WTC11 (cell line): ENCODE results near the gene GPR152. TPM values are rescaled to one million over a fixed set of nuclear protein-coding genes. Genes with fewer than 3 reads are reported as not detected.
A peak's percentile ranks its signal among the peaks of the same experiment; 100 is the strongest.

Experiments
- ATAC-seq: fragments of 200-7000 bp; cut with Tn5 transposase; 2 replicates; pipeline ENCODE4 v1.10.0; 2021; ENCODE audit warnings: mild to moderate bottlenecking, moderate library complexity
- CTCF ChIA-PET: fragments of 300-600 bp; sonication (Branson Sonifier 250); formaldehyde crosslinking; loops from one replicate; lab custom pipeline; 2021; ENCODE audit warnings: antibody characterized with exemption; lab: Charles Lee
- POLR2A ChIA-PET: fragments of 350-600 bp; sonication (Branson Sonifier 250); formaldehyde crosslinking; loops from one replicate; lab custom pipeline; 2021; ENCODE audit warnings: antibody characterized with exemption; lab: Charles Lee
- DNase-seq: peaks from one replicate; pipeline ENCODE4 v3.0.0; 2021; ENCODE audit warnings: low spot score
- H3K27ac Mint-ChIP-seq: 2 replicates; pipeline ENCODE4 v1.8.0; 2021; ENCODE audit warnings: mixed read lengths
- H3K27me3 Mint-ChIP-seq: 2 replicates; pipeline ENCODE4 v1.8.0; 2021; ENCODE audit warnings: low read depth, mild to moderate bottlenecking, moderate library complexity, mixed read lengths
- H3K36me3 Mint-ChIP-seq: 2 replicates; pipeline ENCODE4 v1.8.0; 2021; ENCODE audit warnings: mixed read lengths
- H3K4me1 Mint-ChIP-seq: 2 replicates; pipeline ENCODE4 v1.8.0; 2022; ENCODE audit warnings: mixed read lengths
- H3K4me3 Mint-ChIP-seq: 2 replicates; pipeline ENCODE4 v1.8.0; 2021; ENCODE audit warnings: mild to moderate bottlenecking, moderate library complexity, mixed read lengths
- H3K9me3 Mint-ChIP-seq: 2 replicates; pipeline ENCODE4 v1.8.0; 2021; ENCODE audit warnings: mixed read lengths
- FOXP4 ChIP-seq: sonication (generic); formaldehyde crosslinking; IDR thresholded peaks from 2 replicates; pipeline ENCODE4 v1.8.0; 2022; ENCODE audit warnings: mild to moderate bottlenecking, missing genetic modification reagents
- GABPB1 ChIP-seq: sonication (generic); formaldehyde crosslinking; IDR thresholded peaks from 2 replicates; pipeline ENCODE4 v1.8.1; 2023; ENCODE audit warnings: mild to moderate bottlenecking, missing genetic modification reagents
- MXD4 ChIP-seq: fragments of 250-450 bp; sonication (Bioruptor Pico); IDR thresholded peaks from 2 replicates; pipeline ENCODE4 v1.8.0; 2021; ENCODE audit warnings: mild to moderate bottlenecking, moderate library complexity, borderline replicate concordance
- PREB ChIP-seq: sonication (generic); formaldehyde crosslinking; IDR thresholded peaks from 2 replicates; pipeline ENCODE4 v1.8.1; 2022; ENCODE audit warnings: mild to moderate bottlenecking, missing genetic modification reagents, moderate library complexity, borderline replicate concordance
- TEAD1 ChIP-seq: sonication (generic); formaldehyde crosslinking; IDR thresholded peaks from 2 replicates; pipeline ENCODE4 v1.8.0; 2022; ENCODE audit warnings: mild to moderate bottlenecking, missing genetic modification reagents
- ZNF263 ChIP-seq: sonication (generic); formaldehyde crosslinking; IDR thresholded peaks from 2 replicates; pipeline ENCODE4 v1.8.1; 2022; ENCODE audit warnings: low read depth, mild to moderate bottlenecking, moderate library complexity, missing genetic modification reagents
- ZNF416 ChIP-seq: fragments of 250-450 bp; sonication (Bioruptor Pico); IDR thresholded peaks from 2 replicates; pipeline ENCODE4 v1.9.0; 2021; ENCODE audit warnings: mild to moderate bottlenecking, inconsistent platforms
- total RNA-seq: library from RNA; stranded (reverse); gene quantifications from 3 replicates; pipeline ENCODE4 v1.2.3, GENCODE V29; 2021
- TF ChIP-seq, protein P1 (sequence below): fragments of 250-450 bp; sonication (Bioruptor Pico); IDR thresholded peaks from 2 replicates; pipeline ENCODE4 v1.9.0; 2021; ENCODE audit warnings: mild to moderate bottlenecking

The GPR152 gene
- total RNA-seq, 1 experiment from 2014 or later: not detected

DNA sequence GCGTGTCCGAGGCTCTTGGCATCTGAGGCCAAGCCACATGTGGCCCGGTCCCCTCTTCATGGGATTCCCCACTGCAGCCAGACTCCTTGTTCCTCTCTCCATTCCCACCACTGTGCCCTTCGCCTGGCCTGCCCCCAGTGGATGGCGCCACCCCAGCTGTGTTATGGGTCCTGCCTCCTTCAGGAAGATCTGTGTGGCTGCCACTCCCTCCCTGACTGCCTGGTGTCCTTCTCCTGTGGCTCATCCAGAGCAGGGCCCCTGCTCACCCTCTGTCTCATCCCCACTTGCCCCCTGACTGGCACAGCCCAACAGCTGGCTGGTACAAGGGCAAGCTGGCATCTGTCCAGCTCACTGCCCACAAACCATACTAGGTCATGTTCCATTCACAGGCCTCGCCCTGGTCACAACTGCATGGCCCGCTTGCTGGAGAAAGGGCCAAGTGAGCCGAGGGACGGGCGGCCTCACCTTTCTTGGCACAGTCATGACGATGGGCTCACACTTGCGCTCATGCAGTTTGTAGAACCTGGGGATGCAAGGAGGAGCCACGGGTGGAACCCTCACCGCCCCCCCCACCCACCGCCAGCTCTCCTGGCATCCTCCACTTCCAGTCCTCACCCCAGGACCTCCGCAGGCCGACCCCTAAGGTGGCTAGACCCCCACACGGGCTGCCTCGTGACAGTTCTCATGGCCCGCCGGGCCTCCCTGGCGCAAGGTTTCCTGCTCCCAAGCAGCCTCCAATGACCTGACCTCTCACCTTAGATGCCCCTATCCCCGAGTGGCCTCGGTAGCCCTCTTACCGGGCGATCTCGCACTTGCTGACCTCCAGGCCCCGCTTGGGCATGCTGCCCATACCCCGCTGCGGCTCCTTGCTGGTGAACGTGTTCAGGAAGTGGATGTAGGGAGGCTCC lies 13.0 kb downstream of the GPR152 start:
- TF ChIP-seq PREB (CRISPR knock-in tag): no peak
- TF ChIP-seq MXD4 (CRISPR knock-in tag): no peak
- no peak for TF ChIP-seq TEAD1 (CRISPR knock-in tag)
- TF ChIP-seq ZNF416 (CRISPR knock-in tag): no peak
- peak; percentile 7 for ATAC-seq
- peak; percentile 55 for DNase-seq
- CTCF ChIA-PET: interaction anchor here (0.9 to 4.2 kb wide), 5 partner anchors 10 to 43 kb away, joined by 3 to 31 read pairs (median 4); partner anchors contain the start of genes GPR152 and PPP1CA
- Mint-ChIP-seq H3K27ac (peak overlapping the region; percentile 77; the same call in 1 of the 2 replicates), H3K36me3 (no peaks in the 10 kb centered on the region), H3K4me3 (no peak overlapping the region), H3K4me1 (peaks cover 16% of the 10 kb centered on the region), H3K27me3 (no peaks in the 10 kb centered on the region), H3K9me3 (no peaks in the 10 kb centered on the region)
- POLR2A ChIA-PET: interaction anchor here (1.6 to 1.7 kb wide), 2 partner anchors 38 to 48 kb away, joined by 4 to 6 read pairs; partner anchors contain the start of genes PPP1CA and RAD9A

DNA sequence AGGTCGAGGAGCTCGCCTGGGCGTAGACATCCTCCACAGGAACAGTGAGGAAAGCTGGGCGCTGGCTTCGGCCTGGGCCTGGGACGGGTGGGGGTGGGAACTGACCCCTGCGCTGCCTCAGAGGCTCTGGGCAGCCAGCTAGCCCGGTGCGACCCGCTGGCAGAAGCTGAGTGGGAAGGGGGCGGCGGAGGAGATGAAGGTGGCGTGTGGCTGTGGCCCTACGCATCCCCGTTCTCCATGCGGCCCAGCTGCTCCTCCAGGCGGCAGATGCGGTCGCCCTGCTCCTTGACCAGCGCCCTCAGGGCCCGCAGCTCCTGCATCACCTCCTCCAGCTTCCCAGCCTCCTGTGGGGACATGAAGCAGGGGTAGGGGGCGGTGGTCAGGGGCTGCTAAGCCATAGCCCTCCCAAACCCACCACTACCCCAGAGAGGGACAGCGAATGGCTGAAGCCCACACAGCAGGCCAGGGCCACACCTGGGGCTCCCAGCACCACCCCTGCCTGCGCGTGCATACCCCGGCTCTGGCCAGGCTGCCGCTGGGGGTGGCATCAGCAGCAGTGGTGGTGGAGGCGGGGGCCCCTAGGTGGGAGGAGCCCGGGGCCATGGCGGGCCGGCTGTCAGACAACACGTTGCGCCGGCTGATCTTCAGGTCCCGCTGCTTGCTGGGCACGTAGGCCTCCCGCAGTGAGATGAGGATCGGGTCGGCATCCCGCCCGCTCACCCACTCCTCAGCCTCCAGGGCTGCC lies 14.2 kb downstream of the GPR152 start:
- ATAC-seq (no peak), DNase-seq (no peak)
- no peak overlapping the region; the same call in 1 of the 2 replicates for H3K27ac Mint-ChIP-seq
- no peaks in the 10 kb centered on the region for H3K27me3 Mint-ChIP-seq
- H3K4me3 Mint-ChIP-seq: no peak overlapping the region
- H3K4me1 Mint-ChIP-seq: peaks cover 16% of the 10 kb centered on the region
- no peaks in the 10 kb centered on the region for H3K36me3 Mint-ChIP-seq
- ChIA-PET CTCF (interaction anchor here (0.6 to 4.2 kb wide), 4 partner anchors 8 to 37 kb away, joined by 3 to 31 read pairs (median 4); partner anchors contain the start of genes PPP1CA and RPS6KB2), POLR2A (interaction anchor here (0.6 to 2.2 kb wide), 6 partner anchors 24 to 46 kb away, joined by 3 to 7 read pairs (median 4); partner anchors contain the start of genes PPP1CA and RAD9A)
- no peaks in the 10 kb centered on the region for H3K9me3 Mint-ChIP-seq
- TF ChIP-seq, protein P1, sequence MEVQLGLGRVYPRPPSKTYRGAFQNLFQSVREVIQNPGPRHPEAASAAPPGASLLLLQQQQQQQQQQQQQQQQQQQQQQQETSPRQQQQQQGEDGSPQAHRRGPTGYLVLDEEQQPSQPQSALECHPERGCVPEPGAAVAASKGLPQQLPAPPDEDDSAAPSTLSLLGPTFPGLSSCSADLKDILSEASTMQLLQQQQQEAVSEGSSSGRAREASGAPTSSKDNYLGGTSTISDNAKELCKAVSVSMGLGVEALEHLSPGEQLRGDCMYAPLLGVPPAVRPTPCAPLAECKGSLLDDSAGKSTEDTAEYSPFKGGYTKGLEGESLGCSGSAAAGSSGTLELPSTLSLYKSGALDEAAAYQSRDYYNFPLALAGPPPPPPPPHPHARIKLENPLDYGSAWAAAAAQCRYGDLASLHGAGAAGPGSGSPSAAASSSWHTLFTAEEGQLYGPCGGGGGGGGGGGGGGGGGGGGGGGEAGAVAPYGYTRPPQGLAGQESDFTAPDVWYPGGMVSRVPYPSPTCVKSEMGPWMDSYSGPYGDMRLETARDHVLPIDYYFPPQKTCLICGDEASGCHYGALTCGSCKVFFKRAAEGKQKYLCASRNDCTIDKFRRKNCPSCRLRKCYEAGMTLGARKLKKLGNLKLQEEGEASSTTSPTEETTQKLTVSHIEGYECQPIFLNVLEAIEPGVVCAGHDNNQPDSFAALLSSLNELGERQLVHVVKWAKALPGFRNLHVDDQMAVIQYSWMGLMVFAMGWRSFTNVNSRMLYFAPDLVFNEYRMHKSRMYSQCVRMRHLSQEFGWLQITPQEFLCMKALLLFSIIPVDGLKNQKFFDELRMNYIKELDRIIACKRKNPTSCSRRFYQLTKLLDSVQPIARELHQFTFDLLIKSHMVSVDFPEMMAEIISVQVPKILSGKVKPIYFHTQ: no peak
- 0 out of 2 replicates have a peak, but pooled peaks have one; percentile 26 for TF ChIP-seq ZNF263 (CRISPR knock-in tag)

DNA sequence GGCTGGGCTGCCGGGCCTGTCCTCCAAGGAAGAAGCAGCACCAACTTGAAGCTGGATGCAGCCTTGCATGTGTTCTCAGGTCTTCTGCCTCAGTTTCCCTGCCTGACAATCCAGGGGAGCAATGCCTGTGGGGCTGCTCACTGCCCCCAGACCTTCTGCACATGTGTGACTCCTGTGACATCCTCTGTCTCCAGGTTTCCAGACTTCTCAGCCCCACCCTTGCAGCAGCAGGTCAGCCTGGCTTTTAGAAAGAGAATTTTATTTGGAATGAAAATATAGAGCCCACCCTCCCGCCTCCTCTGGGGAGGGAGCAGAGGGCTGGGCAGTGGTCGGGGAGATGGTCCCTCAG lies 14.7 kb downstream of the GPR152 start:
- POLR2A ChIA-PET: interaction anchor here (0.7 to 2.2 kb wide), 5 partner anchors 31 to 47 kb away, joined by 3 to 7 read pairs (median 4); partner anchors contain the start of genes PPP1CA and RAD9A
- DNase-seq: no peak
- no peak overlapping the region; the same call in 1 of the 2 replicates for H3K27ac Mint-ChIP-seq

More for the DNA sequence above, 14.7 kb downstream of the GPR152 start:
- H3K4me1 Mint-ChIP-seq: peaks cover 16% of the 10 kb centered on the region
- no peaks in the 10 kb centered on the region for H3K36me3 Mint-ChIP-seq
- TF ChIP-seq FOXP4: no peak
- no peak for TF ChIP-seq GABPB1 (CRISPR knock-in tag)
- CTCF ChIA-PET: interaction anchor here (0.6 to 4.2 kb wide), 4 partner anchors 10 to 48 kb away, joined by 3 to 31 read pairs (median 4); partner anchors contain the start of genes PPP1CA and RPS6KB2
- no peaks in the 10 kb centered on the region for H3K9me3 Mint-ChIP-seq
- H3K4me3 Mint-ChIP-seq: no peak overlapping the region
- no peak for ATAC-seq
- no peaks in the 10 kb centered on the region for H3K27me3 Mint-ChIP-seq
